Midbrain (tissue), 1 donor: ENCODE data around the gene MSH6.

Experiments used
- DNase-seq: peaks from one replicate; lab custom pipeline; 2025; lab: John Stamatoyannopoulos, UW

MSH6 gene, protein sequence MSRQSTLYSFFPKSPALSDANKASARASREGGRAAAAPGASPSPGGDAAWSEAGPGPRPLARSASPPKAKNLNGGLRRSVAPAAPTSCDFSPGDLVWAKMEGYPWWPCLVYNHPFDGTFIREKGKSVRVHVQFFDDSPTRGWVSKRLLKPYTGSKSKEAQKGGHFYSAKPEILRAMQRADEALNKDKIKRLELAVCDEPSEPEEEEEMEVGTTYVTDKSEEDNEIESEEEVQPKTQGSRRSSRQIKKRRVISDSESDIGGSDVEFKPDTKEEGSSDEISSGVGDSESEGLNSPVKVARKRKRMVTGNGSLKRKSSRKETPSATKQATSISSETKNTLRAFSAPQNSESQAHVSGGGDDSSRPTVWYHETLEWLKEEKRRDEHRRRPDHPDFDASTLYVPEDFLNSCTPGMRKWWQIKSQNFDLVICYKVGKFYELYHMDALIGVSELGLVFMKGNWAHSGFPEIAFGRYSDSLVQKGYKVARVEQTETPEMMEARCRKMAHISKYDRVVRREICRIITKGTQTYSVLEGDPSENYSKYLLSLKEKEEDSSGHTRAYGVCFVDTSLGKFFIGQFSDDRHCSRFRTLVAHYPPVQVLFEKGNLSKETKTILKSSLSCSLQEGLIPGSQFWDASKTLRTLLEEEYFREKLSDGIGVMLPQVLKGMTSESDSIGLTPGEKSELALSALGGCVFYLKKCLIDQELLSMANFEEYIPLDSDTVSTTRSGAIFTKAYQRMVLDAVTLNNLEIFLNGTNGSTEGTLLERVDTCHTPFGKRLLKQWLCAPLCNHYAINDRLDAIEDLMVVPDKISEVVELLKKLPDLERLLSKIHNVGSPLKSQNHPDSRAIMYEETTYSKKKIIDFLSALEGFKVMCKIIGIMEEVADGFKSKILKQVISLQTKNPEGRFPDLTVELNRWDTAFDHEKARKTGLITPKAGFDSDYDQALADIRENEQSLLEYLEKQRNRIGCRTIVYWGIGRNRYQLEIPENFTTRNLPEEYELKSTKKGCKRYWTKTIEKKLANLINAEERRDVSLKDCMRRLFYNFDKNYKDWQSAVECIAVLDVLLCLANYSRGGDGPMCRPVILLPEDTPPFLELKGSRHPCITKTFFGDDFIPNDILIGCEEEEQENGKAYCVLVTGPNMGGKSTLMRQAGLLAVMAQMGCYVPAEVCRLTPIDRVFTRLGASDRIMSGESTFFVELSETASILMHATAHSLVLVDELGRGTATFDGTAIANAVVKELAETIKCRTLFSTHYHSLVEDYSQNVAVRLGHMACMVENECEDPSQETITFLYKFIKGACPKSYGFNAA (N-terminal part only)

DNA sequence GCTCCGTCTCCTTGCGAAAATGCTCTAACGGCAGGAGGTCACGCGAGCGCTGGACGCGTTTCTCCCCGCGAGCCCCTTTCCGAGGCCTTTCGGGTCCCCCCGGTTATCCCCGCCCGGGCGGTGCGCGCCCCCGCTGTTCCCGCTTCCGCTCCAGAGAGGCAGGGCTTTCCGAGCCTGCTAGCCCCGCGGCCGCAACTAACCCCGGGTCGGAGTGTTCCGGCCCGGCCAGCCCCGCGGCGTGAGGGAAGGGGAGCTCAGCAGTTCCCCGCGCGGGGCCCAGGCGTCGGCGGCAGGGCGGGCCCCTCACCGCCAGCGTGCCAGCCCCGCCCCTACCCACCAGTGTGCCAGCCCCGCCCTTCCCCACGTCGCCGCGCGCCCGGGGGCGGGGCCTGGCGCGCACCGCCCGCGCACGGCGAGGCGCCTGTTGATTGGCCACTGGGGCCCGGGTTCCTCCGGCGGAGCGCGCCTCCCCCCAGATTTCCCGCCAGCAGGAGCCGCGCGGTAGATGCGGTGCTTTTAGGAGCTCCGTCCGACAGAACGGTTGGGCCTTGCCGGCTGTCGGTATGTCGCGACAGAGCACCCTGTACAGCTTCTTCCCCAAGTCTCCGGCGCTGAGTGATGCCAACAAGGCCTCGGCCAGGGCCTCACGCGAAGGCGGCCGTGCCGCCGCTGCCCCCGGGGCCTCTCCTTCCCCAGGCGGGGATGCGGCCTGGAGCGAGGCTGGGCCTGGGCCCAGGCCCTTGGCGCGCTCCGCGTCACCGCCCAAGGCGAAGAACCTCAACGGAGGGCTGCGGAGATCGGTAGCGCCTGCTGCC, at the start of gene MSH6:
TSS of gene MSH6 (plus strand) at position 475 of the 815 bp plus-strand sequence. CDS start at position 564, 89 bp downstream.
- DNase-seq, result peak; percentile 90

GRCh38 chr2:47735136-47735869, 47.6 kb upstream of the MSH6 start:
- no peak for DNase-seq

DNA sequence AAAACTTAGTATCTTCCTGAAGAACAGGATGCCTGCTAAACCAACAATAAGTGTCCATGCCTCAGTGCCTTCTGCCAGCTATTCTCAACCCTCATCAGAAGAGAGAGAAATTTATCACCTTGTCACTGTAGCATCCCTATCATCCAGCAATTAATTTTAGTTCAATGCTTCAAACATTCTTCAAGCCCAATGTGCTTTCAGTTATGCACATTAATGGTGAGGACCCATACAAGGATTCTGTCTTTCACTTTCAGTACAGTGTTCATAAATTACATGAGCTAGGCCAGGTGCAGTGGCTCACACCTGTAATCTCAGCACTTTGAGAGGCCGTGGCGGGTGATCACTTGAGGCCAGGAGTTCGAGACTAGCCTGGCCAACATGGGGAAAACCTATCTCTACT, 47.0 kb upstream of the MSH6 start:
- DNase-seq, result no peak

- no peak for DNase-seq
Measured at GRCh38 chr2:47737191-47737975, 45.6 kb upstream of the MSH6 start.

GRCh38 chr2:47738331-47738730, 44.6 kb upstream of the MSH6 start:
- DNase-seq, result no peak

DNA sequence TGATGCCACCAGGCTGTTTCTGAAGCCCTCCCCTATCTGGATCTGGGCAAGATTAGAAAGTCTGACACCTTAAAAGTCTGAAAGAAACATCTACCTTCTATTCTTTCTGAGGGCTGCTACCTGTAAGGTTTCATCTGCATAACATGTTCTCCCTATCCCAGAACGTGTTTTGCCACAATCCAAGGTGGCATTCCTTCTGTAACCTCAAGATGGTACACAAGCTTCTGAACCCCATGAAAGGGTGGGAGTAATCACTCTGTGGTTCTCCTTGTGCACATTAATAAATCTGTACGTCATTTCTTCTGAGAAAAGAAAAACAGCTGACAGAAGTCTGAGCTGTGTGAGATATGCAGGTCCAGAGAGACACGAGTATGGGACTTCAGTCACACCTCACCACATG, 41.8 kb upstream of the MSH6 start:
- DNase-seq, result no peak

GRCh38 chr2:47741637-47742036, 41.3 kb upstream of the MSH6 start:
- DNase-seq, result no peak

GRCh38 chr2:47744074-47744473, 38.9 kb upstream of the MSH6 start:
- no peak for DNase-seq

GRCh38 chr2:47747878-47748277, 35.1 kb upstream of the MSH6 start:
- DNase-seq, result no peak

DNA sequence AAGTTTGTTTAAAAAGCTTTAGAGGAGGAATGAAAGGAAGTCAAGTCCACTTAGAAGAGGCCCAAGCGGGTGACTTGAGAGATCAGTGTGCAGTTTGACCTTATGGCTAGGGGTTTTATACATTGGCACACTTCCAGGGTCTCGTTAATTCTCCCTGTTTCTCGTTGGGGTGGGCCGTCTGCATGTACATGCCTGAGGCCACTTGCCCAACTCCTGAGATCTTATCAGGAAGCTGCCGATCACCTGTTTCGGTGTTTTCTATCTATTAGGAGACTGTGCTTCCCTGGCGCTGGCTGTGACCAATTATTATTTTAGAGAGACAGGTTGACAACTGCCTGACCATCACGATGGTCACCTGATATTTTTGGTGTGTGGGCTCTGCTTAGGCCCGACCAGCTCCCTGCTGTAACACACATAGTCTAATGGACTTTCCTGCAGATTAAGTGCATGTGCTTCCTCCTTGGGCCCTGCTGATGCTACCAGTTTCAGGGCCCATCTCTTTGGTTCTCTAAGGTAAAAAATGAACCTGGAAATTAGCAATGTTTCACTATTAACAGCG, 31.0 kb upstream of the MSH6 start:
- DNase-seq, result no peak

- no peak for DNase-seq
Measured at GRCh38 chr2:47767497-47767844, 15.5 kb upstream of the MSH6 start.

GRCh38 chr2:47767880-47768609, 14.9 kb upstream of the MSH6 start:
- DNase-seq, result peak; percentile 65

DNA sequence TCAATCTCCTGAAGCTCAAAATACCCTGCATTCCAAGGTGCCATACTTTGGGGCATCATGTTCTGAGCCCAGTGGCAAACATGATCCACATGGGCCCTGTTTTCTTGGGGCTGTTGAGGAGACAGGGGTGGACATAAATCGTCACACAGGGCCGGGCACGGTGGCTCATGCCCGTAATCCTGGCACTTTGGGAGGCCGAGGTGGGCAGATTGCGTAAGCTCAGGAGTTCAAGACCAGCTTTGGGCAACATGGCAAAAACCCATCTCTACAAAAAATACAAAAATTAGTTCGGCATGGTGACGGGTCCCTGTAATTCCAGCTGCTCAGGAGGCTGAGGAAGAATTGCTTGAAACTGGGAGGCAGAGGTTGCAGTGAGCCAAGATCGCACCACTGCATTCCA, 13.6 kb upstream of the MSH6 start:
- no peak for DNase-seq

- peak; percentile 90 for DNase-seq
Measured at GRCh38 chr2:47771211-47771610, 11.7 kb upstream of the MSH6 start.

GRCh38 chr2:47772343-47772742, 10.6 kb upstream of the MSH6 start:
- DNase-seq, result no peak

DNA sequence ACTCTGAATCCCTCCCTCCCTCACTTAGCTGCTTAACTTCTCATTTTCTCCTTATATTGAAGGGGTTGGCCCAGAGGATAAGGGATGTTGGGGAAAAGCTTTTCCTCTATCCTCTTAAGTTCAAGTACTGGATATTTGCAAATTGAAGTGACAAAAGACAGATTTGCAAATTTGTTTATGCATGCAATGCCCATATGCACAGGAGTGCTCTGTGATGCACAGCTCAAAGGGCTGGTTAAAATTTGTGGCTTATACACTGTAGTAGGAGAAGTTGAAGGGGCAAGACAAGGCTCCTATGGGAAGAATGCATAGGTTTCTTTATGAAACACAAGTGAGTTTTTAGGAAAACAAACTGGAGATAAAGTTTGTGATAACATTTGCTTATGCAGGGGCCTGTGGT, 8.4 kb upstream of the MSH6 start:
- DNase-seq, result no peak

- DNase-seq, result no peak
Measured at GRCh38 chr2:47777277-47777937, 5.5 kb upstream of the MSH6 start.

GRCh38 chr2:47778698-47779425, 4.1 kb upstream of the MSH6 start:
- DNase-seq, result no peak
